Mucosa of descending colon (tissue), 3 donors: ENCODE results near the gene RASGRP2. TPM values are rescaled to one million over a fixed set of nuclear protein-coding genes. Genes with fewer than 3 reads are reported as not detected.
A peak's percentile ranks its signal among the peaks of the same experiment; 100 is the strongest.

Source experiments
- ATAC-seq: fragments of 200-7000 bp; cut with Tn5 transposase; one replicate; pipeline ENCODE4 v1.9.1; 2020; ENCODE audit warnings: mild to moderate bottlenecking, moderate library complexity
- DNase-seq, 3 donors: peaks; one replicate each; pipeline ENCODE4 v3.0.0-alpha.2; 2020
- H3K36me3 ChIP-seq: fragments of 200-600 bp; one replicate; pipeline ENCODE4 v1.8.0; 2021; ENCODE audit warnings: low read depth, mild to moderate bottlenecking
- H3K4me1 ChIP-seq: fragments of 200-600 bp; one replicate; pipeline ENCODE4 v1.8.0; 2021; ENCODE audit warnings: low read depth, mild to moderate bottlenecking
- H3K4me3 ChIP-seq: fragments of 200-600 bp; one replicate; pipeline ENCODE4 v1.8.0; 2021; ENCODE audit warnings: mild to moderate bottlenecking
- H3K9me3 ChIP-seq: fragments of 200-600 bp; one replicate; pipeline ENCODE4 v1.8.0; 2021; ENCODE audit warnings: mild to moderate bottlenecking
- CTCF ChIP-seq: fragments of 200-600 bp; IDR thresholded peaks from one replicate; pipeline ENCODE4 v1.8.0; 2022; ENCODE audit warnings: antibody characterized with exemption, mild to moderate bottlenecking
- intact Hi-C, 2 donors: fragments of 100-400 bp; cut with DNase I in 1 of 2; cut with micrococcal nuclease in 1 of 2; formaldehyde crosslinking; loops; one replicate each; pipeline versions ENCODE4 v1.11.0 to v1.11.1; 2022; cut with DNase I, micrococcal nuclease
- total RNA-seq, 3 donors: library from RNA; stranded (reverse); fragmentation: NEBNext Ultra II Directional in 2 of 3; extraction: Animal tissue kit (Norgen Biotek cat#: 25700) in 2 of 3; gene quantifications; one replicate each; pipeline versions ENCODE4 v1.2.1 to v1.2.4, GENCODE V29; 2021 to 2023
- donor health status: DM: no; HTN: no; CAD: no; lungs with moderate emphysema.
- donor health status: DM: no; HTN: no; CAD: no.
- donor health status: DM: no; HTN: yes; CAD: no.

Gene RASGRP2
- total RNA-seq, 3 donors from 2014 or later = 3.3 to 25.6 (median 9.7) TPM

GRCh38 chr11:64784813-64785581 lies 41.1 kb upstream of the RASGRP2 start:
- no peaks in the 10 kb centered on the region for H3K9me3 ChIP-seq
- no peak overlapping the region for H3K4me3 ChIP-seq
- no peaks in the 10 kb centered on the region for H3K36me3 ChIP-seq
- H3K4me1 ChIP-seq = peaks cover 18% of the 10 kb centered on the region
- TF ChIP-seq CTCF = no peak
- intact Hi-C loops = no loop called here
- DNase-seq = no peak
- peak; percentile 78 for ATAC-seq

- TF ChIP-seq CTCF = no peak
Measured at GRCh38 chr11:64778473-64779298, 34.7 kb upstream of the RASGRP2 start, which contains the start of gene SF1. Gene SF1 (minus strand): TSS chr11:64778542. CDS start chr11:64778392, 150 bp downstream.

GRCh38 chr11:64778223-64778472 lies 34.2 kb upstream of the RASGRP2 start:
- Histone ChIP-seq H3K9me3 (no peaks in the 10 kb centered on the region), H3K4me1 (peaks cover 20% of the 10 kb centered on the region), H3K4me3 (peak overlapping the region; percentile 99), H3K36me3 (peaks cover 13% of the 10 kb centered on the region)
- TF ChIP-seq CTCF = no peak
- DNase-seq = no peak
- intact Hi-C loops = no loop called here
- ATAC-seq = peak; percentile 5

More at GRCh38 chr11:64778473-64779298, 34.7 kb upstream of the RASGRP2 start, which contains the start of gene SF1:
- Histone ChIP-seq H3K4me3 (peak within 1 kb of the TSS; percentile 99), H3K36me3 (peaks cover 9% of the 10 kb centered on the region), H3K9me3 (no peaks in the 10 kb centered on the region), H3K4me1 (peaks cover 20% of the 10 kb centered on the region)
- DNase-seq (peak; percentile 97 to 99 (median 99)), ATAC-seq (peak; percentile 90)
- intact Hi-C loops = no loop called here

GRCh38 chr11:64777449-64778222 lies 33.7 kb upstream of the RASGRP2 start:
- intact Hi-C loops = no loop called here
- Histone ChIP-seq H3K4me3 (peak overlapping the region; percentile 99), H3K36me3 (peaks cover 13% of the 10 kb centered on the region), H3K9me3 (no peaks in the 10 kb centered on the region), H3K4me1 (peaks cover 20% of the 10 kb centered on the region)
- TF ChIP-seq CTCF = no peak
- peak; percentile 42 for ATAC-seq
- peak; percentile 87 to 88 (median 88) for DNase-seq

- intact Hi-C loops = no loop called here
- Histone ChIP-seq H3K9me3 (no peaks in the 10 kb centered on the region), H3K4me1 (peaks cover 20% of the 10 kb centered on the region), H3K36me3 (peaks cover 13% of the 10 kb centered on the region), H3K4me3 (no peak overlapping the region)
- ATAC-seq = no peak
- no peak for TF ChIP-seq CTCF
- no peak for DNase-seq
Measured at GRCh38 chr11:64776875-64777274, 32.9 kb upstream of the RASGRP2 start.
